Stimulated activated CD8-positive, alpha-beta memory T cell treated with anti-CD3 and anti-CD28 coated beads, Interleukin-7, amount 100 ng/mL, for 24 hours (primary cell): ENCODE measurements around the gene CDH4.

Source experiments
- DNase-seq: peaks from one replicate; pipeline ENCODE4 v3.0.0-alpha.2; 2020; ENCODE audit warnings: low read depth

The CDH4 gene

DNA sequence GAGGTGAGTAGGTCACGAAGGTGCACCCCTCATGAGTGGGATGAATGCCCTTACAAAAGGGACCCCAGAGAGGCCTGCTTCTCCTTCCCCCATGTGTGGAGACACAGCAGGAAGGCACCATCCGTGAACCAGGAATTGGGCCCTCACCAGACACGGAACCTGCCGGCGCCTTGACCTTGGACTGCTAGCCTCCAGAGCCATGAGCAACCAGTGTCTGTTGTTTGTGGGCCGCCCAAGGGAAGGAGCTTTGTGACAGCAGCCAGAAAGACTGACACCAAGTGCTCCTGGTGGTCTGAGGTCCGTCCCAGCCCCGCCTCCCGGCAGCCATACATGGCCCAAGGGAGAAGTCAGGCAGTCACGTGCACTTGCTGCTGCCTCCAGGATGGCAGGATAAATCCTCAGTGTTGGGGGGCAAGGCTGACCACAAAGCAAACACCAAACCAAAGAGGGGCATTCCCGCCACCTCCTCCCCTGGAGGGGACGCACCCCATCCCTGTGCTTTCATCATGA, 29.3 kb downstream of the CDH4 start:
- DNase-seq = no peak

DNA sequence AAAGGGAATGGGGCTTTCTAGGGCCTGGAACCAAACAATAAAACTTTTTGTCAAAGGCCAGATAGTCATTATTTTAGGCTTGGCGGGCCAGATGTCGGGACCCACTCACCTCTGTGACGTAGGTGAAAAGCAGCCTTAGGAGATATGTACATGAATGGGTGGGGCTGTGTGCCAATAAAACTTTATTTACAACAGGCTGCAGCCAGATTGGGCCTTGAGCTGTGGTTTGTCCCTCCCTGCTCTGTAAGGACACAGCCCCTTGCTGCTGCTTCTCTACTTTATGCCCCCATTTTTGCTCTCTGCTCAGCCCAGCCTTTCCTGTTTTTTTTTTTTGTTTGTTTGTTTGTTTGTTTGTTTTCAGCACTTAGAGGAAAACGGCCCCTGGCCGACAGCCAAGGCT, 32.7 kb downstream of the CDH4 start:
- no peak for DNase-seq

DNA sequence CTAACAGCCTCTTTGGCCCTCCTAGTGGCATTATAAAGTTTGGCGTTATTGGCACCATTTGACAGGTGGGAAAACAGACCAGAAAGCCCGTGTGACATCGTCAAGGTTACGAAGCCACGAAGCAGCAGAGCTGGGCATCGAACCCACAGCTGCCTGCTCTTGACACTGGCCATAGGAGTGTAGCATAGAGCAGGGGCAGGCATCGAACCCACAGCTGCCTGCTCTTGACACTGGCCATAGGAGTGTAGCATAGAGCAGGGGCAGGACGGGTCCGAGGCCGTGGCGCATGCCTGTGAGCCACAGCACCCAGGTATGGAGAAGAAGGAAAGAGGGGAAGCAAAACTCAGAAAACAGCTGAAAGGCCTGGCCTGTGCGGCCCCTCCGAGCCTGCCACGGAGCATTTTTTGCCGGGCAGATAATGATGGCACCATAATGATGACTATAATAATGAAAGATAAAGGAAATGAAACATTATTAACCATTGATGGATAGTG, 33.1 kb downstream of the CDH4 start:
- no peak for DNase-seq

DNA sequence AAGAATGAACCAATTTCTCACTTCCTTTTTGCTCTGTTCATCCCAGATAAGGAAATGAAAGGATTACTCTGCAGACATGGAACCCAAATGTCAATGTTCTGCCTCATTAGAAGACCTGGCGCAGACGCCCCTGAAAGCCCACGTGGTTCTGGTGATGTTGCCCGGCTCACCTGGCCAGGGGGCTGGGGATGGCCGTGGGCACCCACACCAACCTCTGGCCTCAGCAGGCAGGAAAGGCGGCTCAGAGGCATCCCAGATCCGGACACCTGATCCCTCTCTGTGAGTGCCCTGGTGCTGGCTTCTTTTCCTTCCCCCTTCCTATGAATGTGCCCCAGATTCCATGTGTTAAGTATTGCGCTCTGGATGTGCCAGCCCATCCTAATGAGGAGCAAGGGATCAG, 33.6 kb downstream of the CDH4 start:
- DNase-seq = no peak

DNA sequence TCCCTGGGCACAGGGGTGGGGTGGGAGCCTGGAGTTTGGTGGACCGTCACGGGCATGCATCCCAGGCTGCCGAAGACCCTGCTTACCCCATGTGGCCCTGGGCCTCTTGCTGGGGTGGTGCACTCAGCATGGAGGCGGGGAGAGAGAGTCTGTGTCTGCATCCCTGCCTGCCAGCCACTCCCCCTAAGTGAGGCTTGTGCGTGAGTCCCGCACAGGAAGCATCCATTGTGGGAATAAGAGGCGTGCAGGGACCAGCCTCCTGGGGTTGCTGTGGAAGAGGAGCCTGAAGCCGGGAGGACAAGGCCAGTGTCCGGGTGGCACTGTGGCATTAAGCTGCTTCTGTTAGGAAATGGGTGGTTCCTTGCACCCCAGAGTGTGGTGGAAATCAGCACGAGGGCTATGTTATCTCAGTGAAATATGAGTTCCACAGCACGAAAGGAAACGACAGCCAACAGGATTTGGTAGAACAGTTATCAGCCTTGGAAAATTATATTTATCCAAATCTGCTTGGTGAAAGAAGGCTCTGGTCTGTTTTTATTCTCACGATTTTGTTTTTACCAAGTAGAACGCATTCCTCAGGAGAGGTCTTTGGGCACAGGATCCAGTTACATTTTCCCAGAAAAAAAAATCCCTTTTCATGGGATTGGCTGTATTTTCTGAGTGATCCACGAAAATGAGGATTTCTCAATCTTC, 35.7 kb downstream of the CDH4 start:
- DNase-seq = no peak

DNA sequence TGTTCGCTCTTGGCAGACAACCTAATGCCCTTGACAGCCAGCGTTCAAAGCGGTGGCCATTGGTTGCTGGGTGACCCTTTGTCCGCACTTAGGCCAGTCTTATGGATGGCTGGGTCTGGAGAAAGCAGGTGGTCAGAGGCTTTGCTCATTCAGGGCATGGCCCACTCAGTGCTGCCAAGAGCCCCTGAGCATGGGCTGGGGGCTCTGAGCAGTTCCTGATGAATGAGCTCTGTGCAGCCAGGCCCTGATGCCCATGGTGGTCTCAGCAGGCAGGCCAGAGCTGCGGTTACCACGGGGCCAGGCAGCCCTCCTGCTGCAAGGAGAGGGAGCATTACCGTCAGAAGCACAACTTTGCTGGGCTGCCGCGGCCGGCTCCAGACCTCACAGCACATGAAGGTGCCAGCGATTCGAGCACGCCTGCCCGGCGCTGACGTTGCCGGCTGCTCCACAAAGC, 36.3 kb downstream of the CDH4 start:
- DNase-seq = no peak

DNA sequence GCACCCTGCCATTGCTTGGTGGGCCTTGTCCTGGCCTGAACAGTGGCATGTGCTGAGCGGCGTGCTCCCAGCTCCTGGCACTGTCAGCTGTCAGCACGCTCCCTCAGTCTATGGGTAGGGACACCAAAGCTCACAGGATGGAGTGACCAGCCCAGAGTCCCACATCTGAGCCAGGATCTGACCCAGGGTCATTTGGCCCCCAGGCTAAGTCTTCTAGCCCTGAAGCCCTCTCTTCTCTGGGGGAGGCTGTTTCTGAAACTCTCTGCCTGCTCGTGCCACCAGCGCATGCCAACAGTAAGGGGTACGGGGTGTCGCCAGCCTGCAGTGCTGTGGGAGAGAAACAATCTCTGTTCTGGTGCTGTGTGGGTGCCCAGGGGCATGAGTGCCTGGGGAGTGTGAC, 37.1 kb downstream of the CDH4 start:
- no peak for DNase-seq

DNA sequence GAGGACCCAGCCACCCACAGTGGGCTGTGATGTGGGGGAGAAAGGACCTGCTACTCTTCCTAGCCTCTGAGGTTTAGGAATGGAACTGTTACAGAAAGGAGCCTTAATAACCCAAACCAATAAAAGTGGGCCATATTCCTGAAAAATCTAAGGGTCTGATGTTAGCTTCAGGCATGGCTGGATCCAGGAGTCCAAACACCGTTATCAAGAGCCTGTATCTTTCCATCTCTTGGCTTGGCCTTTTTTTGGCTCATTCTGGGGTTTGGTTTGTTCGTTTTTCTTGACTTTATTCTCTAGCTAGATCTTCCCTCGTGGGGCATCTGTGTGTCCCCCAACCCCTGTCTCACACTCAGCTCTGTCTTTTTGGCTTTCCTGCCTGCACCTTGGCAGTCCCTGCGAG, 38.7 kb downstream of the CDH4 start:
- no peak for DNase-seq

DNA sequence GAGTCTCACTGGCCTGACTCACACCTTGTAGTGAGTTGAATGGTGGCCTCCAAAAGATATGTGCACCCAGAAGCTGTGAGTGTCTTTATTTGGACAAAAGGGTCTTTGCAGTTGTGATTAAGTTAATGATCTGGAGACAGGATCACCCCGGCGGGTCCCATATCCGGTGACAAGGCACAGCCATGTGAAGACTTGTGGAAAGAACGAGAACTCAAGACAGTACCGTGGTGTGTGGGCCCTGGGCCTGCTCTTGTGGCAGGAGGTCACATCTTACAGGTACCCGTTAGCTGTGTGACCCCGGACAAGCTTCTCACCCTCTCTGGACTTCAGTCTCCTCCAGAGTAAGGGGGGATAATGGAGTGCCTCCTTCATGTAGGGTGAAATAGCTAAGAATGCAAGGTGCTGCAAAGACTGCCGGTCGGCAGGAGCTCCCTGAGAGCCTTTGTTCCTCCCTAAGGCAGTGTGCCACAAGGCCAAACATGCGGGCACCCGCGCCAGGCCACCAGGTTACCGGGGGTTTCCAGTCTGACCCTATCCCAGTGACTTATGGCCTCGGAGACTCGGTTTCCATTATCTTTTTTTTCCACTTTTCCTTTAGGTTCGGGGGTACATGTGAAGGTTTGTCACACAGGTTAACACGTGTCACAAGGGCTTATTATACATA, 39.2 kb downstream of the CDH4 start:
- no peak for DNase-seq

DNA sequence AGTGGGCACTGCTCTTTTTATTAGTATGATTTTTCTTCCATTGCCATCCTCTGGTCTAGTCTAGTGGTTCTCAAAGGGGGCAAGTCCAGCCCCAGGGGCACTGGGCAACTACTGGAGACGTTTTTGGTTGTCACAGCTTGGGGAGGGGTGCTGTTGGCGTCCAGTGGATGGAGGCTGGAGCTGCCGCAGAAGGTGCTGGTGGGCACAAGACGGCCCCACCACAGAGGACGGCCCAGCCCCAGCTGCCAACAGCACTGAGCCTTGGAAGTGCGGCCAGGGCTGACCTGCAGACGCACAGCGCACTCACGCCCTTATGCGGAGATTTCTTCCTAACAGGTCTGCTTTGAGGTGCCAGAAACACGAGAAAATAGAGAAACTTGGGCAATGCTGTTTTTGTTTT, 40.3 kb downstream of the CDH4 start:
- no peak for DNase-seq

DNA sequence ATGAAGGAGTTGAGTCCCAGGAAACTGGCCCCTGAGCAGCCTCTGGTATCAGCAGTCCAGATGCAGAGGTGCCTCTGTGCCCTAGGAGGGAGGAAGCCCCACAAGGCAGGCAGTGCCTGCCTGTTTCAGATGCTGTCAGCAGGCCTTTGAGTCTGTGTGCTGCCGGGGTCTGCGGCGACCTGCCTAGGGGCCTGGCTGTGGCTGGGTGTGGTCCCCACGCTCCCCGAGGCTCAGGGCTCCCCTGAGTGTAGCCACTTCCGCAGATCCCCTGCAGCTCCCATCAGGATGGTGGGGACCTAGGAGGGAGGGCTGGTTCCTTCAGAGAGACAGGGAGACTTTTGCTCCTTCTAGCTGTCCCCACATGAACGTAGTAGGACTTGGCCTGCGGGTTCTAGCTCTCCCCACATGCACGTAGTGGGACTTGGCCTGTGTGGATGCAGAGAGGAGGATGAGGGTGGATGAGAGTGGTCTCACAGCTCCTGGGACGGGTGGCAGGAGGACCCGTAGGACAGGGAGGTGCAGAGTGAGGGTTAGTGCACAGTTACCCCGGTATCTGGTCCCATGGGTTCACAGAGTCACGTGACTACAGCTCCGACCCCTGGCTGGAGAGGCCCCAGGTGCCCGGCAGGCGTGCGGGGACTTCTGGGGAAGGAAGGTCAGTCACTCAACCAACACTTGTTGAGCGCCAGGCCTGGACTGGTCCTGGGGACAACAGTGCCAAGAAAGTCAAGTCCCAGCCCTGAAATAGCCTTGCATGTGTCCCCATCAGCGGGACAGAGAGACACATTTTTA, 41.0 kb downstream of the CDH4 start:
- DNase-seq = no peak

DNA sequence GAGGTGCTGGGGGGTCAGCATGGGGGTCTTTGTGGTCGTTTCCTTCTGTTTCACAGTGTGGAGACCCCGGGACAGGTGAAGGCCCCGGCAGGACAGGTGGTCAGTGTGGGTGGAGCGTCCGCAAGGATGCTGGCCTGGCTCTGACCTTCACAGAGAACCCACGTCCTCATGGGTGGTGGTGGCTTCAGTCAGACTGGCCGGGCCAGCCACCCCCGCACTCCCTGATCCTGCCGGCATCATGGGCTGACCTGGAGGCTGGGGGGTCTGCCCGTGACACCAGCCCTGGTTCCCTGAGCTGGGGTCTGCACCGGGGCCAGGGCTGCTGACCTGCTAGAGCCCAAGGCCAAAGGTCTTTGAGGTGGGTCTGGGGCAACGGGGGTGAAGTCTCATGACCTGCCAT, 41.9 kb downstream of the CDH4 start:
- DNase-seq = no peak

DNA sequence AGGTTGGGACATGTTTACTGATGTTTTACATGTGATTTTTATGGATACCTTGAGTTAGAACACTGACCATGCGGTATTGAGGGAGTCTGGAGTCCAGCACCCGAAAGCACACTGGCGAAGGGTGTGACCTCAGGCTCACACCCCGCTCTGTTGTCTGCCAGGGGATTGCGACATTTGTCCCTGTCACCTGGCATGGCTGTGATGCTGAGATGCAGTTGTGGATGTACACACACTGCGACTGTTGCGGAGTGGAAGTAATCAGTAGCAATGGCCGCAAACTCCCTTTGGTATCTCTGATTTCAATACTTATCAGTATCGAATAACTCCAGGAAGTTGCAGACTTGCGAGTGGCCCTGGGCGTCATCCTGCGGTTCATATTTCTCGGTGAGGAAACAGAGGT, 43.2 kb downstream of the CDH4 start:
- DNase-seq = no peak

DNA sequence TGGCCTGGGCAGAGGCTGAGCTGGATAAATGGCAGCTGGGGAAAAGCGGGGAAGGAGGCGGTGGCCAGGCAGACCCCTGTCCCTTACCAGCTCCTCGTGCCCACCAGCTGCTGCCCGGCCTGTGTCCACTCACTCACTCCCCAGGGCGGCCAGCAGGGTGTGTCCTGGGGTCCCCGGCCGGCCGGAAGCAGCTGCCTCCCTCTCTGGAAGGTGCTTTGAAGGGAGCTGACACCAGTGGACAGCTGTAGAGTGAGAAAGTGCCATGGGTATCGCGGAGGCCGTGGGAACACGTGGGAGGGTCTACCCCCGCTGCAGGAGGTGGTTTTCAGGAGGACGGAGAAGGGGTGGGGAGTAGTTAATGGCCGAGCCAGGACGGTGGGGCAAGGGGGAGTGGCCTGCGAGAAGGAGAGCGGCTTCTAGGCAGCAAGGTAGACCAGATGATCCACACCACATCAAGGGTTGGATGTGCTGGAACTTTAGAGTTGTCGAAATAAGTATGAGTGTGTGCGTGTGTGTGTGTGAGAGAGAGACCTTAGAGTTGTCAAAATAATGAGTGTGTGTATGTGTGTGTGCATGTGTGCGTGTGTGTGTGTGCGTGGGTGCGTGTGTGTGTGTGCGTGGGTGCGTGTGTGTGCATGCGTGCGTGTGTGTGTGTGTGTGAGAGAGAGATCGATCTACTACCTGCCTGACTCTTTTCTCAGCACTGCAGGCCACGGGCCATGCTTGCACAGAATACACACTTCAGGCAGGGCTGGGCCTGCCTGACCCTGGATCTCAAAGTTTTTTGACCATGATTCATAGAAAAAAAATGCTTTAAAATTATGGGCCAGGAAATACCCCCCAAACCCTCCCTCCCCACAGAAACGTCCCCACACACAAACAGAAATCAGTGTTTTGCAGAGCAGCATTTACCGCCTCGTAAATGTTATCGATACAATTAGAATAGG, 43.9 kb downstream of the CDH4 start:
- no peak for DNase-seq

DNA sequence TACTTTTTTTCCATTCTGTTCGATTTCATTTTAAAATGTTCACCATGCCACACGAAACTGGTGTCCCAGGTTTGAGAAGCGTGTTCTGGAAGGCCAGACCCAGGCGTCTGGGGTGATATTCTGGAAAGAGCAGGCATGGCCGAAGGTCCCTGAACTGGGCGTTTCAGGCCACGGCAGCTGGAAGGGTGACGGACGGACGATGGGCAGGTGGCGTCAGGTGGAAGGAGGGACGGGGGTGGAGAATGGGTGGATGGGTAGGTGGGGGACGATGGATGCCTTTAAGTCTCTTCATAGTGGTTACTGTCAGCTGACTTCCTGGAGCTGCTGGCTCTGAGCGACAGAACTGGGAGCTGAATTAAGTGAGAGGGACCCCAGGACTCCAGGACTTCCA, 44.6 kb downstream of the CDH4 start:
- no peak for DNase-seq

DNA sequence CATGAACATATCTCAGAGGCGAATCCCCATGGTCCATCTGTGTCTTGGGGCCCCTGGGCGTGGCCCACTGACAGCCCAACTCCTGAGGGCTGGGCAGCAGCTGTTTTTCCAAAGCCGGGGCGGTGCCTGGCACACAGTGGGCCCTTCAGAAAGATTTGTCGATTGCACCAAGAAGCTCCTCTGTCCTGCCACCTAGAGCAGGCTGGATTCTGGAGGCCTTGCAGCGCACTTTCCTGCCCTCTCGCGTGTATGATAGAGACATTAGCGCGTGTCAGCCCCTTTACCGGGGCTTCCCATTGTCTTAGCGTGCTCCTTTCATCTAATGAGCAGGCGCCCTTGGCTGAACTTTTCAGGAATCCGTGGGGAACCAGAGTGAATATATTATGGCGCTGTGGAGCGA, 45.4 kb downstream of the CDH4 start:
- no peak for DNase-seq

DNA sequence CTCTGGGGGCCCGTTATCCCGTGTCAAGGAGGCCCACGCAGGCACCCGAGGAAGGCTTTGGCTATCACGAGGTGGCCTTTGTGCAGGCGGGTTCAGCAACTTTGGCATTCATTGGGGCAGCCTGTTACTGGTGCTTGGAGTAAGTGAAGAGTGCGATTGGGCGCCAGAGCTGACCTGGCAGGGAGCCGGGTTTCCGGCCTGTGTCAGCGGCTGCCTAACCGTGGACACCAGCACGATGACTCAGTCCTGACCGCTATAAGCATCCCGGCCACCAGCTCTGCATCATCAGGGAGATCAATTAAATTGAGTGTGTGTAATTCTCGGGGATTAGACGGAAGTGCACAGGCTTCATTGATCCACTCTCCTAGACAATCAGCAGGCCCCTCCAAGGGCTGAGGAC, 45.9 kb downstream of the CDH4 start:
- no peak for DNase-seq

DNA sequence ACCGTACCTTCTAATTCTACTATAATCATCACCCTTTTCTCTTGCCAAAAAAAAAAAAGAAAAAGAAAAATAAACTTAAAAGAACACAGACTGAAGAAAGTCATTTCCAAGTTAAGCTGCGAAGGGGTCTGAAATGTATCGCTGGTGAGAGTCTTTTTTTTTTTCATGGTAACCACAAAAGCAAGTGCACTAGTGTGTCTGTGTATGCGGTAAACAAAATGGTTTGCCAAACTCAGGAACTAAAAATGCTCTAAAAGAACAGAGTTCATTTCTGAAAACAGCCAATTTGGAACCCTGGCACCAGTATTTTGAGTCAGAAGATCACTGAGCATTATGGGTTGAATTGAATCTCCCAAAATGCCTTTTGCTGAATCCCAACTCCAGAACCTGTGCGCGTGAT, 46.6 kb downstream of the CDH4 start:
- no peak for DNase-seq

DNA sequence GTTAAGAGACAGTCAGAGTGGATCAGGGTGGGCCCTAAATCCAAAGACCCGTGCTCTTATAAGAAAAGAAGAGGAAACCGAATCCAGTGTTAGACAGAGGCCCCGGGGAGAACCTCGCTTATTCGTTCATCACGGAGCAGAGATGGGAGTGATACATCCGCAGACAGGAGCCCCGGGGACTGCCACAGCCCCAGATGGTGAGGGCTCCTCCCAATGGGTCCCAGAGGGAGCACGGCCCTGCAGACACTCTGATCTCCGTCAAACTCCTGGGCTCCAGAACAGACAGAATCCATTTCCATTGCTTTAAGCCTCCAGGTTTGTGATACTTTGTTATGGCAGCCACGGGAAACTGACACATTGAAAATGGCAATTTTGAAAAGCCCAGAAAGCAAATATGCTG, 47.0 kb downstream of the CDH4 start:
- no peak for DNase-seq

DNA sequence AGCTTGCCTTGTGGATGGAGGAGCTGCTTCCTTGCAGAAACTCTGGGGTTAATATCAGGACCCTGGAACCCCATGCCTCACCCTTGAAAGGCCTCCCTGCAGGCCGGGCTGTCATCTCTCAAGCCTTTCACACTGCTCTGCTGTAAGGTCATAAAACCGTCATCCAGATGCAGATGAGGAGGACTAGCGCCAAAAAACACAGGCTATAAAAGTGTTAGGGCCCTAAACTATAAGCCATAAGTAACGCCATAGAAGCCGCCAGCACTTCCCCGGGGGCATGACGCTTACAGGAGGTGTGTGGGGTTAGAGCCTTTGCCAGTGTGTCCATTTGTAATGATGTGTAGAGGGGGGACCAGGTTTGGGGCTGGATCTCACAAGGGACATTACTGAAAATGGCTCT, 47.6 kb downstream of the CDH4 start:
- no peak for DNase-seq

DNA sequence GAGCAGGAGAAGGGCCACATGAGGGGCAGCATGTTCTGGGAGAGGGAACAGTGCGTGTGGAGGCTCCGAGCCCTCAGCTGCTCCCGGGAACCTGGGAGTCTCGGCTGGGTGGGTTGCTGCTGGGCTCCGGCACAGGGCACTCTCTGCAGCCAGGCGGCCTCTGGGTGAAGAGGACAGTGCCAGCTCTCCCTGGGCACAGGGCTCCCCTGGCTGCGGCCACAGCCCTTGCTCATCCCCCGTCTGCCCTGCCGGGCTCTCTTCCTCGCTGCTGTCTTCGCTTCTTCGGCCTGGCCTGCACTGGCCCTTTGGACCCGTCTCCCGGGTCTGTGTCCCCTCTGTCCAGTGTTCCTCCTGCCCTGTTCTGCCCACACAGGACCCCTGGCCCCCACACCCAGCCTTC, 48.2 kb downstream of the CDH4 start:
- no peak for DNase-seq

DNA sequence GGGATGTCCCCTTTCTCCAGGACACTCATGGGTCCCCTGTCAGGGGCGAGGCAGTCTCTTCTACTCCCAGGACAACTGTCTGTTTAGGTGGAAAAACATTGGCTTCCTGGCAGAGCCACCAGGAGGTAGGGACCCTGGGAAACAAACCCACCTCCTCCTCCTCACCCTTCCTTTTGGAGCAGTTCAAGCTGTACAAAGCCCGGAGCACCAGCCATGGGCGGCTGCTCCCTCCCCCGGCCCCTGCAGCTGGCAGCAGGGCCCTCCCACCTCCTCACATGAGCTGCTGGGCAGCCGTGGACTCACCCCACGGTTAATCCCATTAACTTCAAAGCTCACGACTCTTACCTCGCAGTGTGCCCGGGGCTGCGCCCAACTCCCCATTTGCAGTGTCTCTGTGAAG, 48.6 kb downstream of the CDH4 start:
- DNase-seq = no peak
